Stimulated activated CD4-positive, alpha-beta T cell treated with anti-CD3 and anti-CD28 coated beads, Interleukin-2, amount 100 ng/mL, for 48 hours (primary cell): ENCODE measurements around the gene MTHFD1.

Experiments used
- DNase-seq, 2 donors: peaks; one replicate each; pipeline ENCODE4 v3.0.0-alpha.2; 2020

Gene MTHFD1

DNA sequence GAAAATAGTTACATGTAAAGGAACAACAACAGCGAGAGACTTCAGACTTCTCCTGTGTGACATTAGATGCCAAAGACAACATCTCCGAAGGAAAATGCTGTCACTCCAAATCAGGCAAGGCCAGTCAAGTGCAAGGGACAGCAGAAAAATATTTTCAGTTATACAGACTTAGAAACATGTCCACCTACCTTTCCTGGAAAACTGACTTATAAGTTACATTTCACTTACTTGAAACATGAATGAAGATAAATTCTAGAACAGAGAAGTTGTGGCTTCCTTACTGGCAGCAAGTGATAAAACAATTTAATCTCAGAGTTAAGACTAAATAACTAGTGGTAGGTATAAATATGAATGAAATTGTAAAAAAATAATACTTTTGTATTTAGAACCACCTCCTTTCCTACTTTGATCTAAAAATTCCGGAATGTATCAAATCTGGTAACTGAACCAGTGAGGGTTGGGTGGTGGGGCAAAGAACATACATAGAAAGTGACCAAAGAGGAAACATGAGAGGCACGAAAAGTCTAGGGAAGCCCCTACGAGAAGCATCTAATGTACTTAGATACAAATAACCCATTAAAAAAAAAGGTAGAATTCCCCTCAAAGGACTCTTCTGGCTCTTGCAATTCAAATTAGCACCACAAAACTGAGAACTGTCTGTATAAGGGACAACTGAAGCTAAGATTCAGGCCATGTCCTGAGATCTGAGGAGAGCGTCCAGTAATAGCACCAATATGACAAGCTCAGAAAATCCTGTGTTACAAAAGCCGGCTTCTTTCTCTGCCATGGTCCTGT, 21.2 kb downstream of the MTHFD1 start:
- DNase-seq = no peak

GRCh38 chr14:64410084-64410774, 22.1 kb downstream of the MTHFD1 start:
- no peak for DNase-seq

DNA sequence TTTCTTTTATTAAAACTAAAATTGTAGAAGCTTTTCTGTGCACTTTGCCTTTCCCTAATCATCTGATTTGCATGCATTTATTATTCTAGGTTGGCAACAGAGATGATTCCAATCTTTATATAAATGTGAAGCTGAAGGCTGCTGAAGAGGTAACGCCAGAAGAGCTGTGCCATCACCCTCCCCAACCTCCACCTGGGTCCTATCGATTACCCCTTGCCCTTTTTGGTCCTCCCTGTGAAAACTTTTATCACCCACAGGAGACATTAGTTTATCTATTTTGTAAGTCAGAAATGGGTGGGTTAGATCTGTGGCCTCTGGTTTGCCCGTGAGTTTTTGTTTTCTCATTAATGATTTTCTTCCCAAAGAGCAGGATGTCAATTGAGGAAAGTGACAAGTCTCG, 22.8 kb downstream of the MTHFD1 start:
- no peak for DNase-seq

DNA sequence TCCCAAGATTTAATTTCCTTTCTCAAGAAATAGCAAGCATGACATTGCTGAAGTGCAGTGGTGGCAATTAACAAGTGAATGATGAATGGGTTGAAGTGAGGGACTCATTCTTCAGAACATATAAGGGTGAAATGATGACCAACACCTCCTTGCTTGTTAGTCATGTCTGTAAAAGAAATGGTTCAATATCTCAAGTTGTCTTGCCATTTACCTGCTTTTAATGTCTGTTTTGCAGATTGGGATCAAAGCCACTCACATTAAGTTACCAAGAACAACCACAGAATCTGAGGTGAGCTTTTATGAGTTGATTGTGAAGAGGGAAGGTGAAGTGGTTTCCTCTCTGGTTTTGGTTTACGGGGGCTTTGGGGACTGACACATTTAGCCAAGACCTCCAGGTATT, 24.1 kb downstream of the MTHFD1 start:
- no peak for DNase-seq

GRCh38 chr14:64416348-64416932, 28.3 kb downstream of the MTHFD1 start:
- no peak for DNase-seq

DNA sequence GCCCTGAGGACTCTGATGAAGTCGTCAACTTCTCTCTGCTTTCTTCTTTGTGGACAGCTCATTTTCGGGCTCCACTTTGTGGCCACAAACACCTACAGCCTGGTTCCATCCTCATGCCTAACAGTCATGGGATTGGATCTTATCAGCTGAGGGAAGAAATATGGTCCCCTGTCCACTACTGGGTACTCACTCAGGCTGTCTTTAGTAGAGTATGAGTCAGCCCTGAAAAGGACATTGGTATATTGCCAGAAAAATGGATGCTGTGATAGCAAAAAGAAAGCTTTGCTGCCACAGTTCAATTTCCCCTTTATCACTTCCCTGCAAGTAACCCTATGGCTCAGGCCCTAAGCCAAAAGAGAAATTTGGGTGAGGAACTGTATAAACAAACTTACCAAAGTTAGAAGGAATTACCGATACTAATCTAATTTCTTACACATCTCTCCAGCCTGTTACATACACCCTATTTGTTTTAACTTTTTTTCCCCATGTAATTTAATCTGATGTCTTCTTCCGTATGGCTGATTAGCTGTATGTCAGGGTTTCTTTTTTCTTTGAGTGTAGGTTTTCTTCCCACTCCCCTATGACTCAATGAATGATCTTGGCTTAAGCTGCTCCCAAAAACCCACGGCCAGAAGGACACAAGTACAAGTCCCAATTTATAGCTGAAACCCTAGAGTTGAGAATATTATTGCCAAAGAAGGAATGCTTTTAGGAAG, 29.1 kb downstream of the MTHFD1 start:
- no peak for DNase-seq

DNA sequence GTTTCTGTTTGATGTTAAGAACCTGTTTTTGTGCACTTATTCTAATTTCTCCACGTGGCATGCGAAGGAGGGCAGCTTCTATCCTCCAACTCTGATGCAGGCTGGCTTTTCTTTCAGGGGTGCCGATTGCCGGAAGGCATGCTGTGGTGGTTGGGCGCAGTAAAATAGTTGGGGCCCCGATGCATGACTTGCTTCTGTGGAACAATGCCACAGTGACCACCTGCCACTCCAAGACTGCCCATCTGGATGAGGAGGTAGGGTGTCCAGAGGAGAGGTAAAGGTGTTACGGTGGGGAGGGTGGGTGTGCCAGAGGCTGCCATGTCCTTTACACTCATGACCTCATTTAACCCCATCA, 29.6 kb downstream of the MTHFD1 start:
- DNase-seq = no peak

DNA sequence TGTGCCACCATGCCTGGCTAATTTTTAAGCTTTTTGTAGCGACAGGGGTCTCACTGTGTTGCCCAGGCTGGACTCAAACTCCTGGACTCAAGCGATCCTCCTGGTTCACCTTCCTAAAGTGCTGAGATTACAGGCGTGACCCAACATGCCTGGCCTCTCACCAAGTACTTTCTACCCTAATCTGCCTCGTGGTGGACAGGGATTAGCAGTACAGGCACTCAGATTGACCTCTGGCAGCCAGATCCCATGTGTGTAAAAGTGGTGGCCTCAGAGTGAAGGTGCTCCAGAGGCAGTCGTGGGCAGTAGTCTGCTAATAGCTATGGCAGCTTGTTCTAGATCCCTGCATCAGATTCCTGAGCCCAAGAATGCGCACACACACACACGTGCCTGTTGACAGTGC, 30.9 kb downstream of the MTHFD1 start:
- no peak for DNase-seq

DNA sequence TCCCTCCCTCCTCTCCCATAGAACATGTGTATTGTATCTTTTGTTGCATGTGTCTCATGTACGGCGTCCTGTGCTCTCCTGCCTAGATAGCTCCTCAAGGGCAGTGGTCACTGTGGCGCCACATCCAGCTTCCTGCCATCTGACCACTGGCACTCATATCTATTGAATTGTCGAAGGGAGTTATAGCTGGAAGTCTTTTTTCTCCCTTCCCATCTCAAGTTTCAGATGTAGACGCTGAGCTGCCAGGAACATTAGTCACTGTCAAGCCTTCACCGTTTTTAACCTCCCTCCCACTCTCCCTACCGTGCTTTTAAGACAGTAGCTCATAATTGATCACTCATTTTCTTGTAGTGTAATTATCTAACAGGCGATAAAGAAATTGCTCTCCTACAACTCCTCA, 33.0 kb downstream of the MTHFD1 start:
- no peak for DNase-seq

DNA sequence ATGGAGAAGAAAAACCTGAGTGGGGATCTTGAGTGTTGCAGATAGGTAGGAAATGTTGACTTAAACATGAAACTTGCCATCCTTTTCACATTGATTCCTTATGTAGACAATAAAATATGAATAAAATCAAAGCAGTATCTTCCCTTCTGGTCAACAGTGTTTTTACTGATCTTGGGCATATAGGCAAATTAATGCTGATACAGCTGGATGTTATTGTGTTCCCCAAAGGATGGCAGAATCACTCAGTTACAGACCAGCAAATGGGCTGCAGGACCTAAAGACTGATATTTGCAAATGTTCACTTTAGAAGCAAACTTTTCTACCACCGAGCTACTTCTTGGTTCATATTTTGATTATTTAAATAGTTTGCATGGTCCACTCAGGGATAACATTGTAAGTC, 33.9 kb downstream of the MTHFD1 start:
- DNase-seq = no peak

- no peak for DNase-seq
Observed at GRCh38 chr14:64422756-64423155, 34.6 kb downstream of the MTHFD1 start.

DNA sequence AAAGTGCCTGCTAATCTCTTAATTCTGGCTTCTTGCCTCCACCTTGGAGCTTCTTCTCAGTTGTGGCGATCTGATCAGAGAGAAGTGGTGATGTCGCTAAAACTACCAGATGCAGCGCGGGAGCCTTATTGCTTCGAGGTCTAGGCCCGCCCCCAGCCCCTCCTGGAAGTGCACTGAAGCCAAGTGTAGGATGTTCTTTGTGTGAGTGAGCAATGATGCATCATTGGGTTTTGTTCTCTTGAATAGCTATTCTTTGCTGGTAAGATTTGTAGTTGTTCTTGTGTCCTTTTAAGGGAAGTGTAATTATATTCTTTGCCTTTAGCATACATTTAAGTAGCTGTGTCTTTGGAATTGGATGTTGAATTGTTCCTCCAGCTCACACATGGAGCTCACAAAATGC, 35.8 kb downstream of the MTHFD1 start:
- DNase-seq = no peak

GRCh38 chr14:64434528-64434927, 46.4 kb downstream of the MTHFD1 start:
- DNase-seq = no peak

- DNase-seq = no peak
Observed at GRCh38 chr14:64438181-64438841, 50.2 kb downstream of the MTHFD1 start.

DNA sequence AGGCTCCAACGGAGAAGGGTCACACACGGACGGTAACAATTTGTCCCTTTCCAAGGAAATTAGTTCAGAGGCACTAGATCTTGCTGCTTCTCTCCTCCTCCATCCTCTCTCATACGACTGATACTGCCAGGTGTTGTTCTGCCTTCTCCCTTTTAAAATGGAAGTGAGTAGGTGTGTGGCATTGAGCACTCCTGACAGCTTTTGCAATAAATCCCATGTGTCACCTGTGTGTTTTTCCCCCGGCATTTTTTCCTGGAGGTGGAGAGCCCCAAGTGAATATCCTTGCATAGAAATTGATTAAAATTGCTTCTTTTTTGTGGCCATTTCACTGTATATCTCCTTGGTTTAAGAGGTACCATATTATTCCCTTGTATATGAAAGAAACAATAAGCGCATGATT, 51.0 kb downstream of the MTHFD1 start:
- no peak for DNase-seq

GRCh38 chr14:64440494-64440893, 52.3 kb downstream of the MTHFD1 start:
- no peak for DNase-seq

DNA sequence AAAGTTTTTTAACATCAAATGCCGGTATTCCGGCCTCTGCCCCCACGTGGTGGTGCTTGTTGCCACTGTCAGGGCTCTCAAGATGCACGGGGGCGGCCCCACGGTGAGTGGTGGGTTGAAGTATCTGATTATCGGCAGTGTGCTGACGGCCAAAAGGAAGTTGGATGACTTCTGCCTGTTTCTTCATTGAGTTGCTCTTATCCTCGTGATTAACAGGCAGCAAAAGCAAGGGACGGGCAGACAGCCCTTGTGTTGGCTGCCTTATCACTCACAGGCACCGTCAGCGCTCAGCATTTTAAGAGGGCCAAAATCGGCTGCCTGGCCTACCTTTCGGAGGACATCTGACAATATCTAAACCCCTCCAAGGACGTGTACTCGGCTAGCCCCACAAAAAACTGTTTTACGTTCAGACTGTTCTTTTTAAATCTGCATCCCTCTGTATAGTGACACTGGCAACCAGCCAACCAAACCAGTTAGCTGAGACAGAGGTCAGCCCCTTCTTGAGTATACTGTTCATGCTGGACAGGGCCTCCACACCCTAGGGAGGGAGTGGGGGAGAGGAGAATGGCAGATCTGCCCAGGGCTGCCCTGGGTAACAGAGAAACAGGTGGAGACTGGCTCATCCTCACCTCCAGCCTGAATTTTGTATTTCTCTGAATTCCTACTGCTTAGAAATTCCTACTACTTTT, 54.3 kb downstream of the MTHFD1 start:
- no peak for DNase-seq

- DNase-seq = no peak
Observed at GRCh38 chr14:64444140-64444539, 56.0 kb downstream of the MTHFD1 start.

DNA sequence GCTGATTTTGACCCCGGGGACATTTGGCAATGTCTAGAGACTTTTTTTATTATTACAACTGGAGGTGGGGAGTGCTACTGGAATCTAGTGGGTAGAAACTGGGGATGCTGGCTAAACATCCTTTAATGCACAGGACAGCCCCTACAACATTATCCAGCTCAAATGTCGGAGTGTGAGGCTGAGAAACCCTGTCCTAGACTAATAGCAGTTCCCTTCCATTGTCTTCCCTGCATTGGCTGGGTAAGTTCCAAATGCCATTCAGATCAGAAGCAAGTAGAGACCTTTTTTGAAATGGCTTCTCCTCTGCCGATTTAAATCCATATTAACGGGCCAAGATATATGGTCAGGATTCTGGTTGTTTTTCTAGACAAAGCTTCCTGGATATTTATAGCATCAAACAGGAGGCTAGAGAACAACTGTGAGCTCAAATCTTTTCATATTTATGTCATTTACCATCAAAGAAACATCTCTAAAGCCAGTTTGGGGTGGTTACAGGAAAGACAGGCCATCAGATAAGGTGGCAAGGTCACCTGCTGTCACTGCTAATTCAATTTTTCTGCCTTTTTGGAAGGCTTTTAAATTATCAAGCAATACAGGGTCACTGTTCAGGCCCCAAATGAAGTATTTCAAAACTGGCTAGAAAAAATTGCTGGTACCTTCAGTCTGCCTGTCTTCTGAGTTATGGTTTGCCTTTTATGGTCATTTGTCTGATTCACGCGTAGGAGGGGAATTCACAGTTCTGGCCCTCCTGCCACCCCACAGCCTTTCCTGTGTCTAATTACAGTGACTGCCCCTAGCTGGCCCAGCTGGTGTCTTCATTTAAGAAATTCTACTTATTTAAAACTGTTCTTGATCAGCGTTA, 57.1 kb downstream of the MTHFD1 start:
- DNase-seq = peak; percentile 20 to 28

- no peak for DNase-seq
Observed at GRCh38 chr14:64447876-64448670, 59.9 kb downstream of the MTHFD1 start.

DNA sequence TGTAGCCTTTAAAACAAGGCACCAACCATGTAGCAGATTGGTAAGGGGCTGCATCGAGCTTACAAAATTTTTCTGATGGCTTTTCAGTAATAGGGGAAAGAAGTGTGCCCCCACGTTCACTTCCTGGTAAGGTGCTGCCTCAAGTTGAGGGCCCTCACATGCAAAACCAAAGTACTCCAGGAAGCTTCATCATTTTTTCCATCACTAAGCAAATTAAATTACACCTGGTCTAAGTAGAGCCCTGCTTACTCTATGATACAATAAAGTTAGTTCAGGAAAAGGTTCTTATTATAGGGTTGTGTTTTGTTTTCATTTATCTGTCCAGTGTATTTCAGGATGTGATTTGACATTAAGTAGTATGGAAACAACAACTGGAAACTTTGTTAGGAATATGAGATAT, 62.1 kb downstream of the MTHFD1 start:
- no peak for DNase-seq
